Measurements from ENCODE around the gene NELL1. TPM values are rescaled to one million over a fixed set of nuclear protein-coding genes. Genes with fewer than 3 reads are reported as not detected.
"Not testable (repeated sequence)": the region's sequence is repeated elsewhere in the genome, so short reads cannot be mapped to it uniquely, and the experiment has no call there.

NELL1 gene
- polyA plus RNA-seq, 5 donors = 0.28 to 2.5 (median 0.54) TPM

GRCh38 chr11:21109341-21109740 is 440.0 kb downstream of the NELL1 start:
- DNase-seq = no peak

- no peak for DNase-seq
Measured at GRCh38 chr11:21110415-21110814, 441.0 kb downstream of the NELL1 start.

DNA sequence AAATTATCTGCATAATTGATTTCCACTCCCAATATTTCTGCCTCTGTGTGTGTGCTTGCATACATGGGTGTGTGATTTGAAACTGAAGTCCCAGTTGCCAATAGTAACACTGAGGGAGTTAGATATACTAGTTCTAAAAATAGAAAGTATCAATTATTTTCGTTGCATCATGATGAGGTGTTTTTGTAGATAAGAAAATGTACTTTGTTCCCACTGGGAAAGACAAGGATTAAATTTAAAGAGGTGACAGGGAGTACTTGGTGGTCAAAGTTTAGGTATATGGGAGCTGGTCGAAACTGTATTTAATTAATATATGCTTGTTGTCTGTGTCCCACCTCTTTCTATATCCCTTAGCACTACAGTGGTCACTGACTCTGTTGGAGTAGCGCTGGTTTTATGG is 444.5 kb downstream of the NELL1 start:
- no peak for DNase-seq

GRCh38 chr11:21116009-21116408 is 446.6 kb downstream of the NELL1 start:
- DNase-seq = no peak

DNA sequence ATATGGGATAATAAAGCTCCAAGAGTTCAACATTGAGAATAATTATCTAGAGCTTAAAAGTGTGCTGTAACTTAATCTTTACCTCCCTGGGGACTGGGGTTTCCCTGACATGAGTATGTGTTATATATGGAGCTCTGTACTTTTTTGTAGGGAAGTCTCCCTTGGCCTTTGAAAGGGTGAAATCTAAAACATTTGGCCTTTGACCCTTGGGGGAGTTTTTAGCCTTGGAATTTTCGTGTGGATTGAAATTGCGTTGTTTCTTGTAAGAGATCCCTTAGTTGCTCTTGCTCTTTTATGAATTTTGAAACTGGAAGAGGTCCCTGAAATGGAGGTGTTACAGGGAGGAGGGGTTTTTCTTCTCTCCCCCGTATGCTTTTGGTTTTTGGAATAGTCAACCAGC is 450.0 kb downstream of the NELL1 start:
- no peak for DNase-seq

DNA sequence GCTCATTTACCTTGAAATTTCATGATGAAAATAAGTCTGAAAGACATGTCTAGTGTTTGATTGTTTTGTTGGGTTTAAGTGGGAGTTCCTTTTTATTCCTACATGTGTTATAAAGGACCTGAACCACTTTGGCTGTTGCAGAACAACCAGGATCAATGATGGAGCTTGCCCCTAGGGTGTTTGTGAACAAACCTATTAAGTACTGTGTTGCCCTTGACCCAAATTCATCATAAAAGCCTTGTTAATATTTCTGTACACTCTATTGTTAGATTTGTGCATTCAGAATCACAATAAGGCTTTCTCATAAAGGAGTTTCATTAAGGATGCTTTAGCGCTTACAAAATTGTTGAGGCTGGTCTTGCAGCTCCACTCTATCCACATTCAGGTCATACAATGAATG is 452.6 kb downstream of the NELL1 start:
- DNase-seq = no peak

GRCh38 chr11:21122523-21122922 is 453.1 kb downstream of the NELL1 start:
- DNase-seq = no peak

GRCh38 chr11:21132146-21132720 is 462.8 kb downstream of the NELL1 start:
- DNase-seq = no peak

DNA sequence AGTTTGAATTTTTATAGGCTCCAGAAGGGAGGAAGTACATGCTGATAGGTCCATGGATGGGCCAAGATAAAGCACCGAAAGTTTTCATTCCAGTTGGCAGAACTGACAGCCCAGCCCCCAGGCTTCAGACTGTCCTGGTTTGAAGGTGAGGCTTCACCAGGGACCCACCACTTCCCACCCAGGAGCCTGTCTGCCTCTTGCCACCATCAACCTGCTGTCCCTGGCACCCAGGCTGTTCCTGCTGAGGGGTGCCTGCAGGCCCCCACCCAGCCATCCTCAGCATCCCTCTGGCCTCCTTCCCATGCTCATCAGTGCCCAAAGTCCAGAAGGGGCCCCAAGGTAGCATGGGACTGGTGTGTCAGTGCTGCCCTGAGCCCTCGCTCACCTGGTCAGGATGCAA is 463.9 kb downstream of the NELL1 start:
- no peak for DNase-seq

GRCh38 chr11:21133722-21134121 is 464.3 kb downstream of the NELL1 start:
- DNase-seq = no peak

GRCh38 chr11:21137803-21138202 is 468.4 kb downstream of the NELL1 start:
- DNase-seq = no peak

- not testable (repeated sequence) for DNase-seq
Measured at GRCh38 chr11:21141557-21141956, 472.2 kb downstream of the NELL1 start.

- no peak for DNase-seq
Measured at GRCh38 chr11:21142007-21142406, 472.6 kb downstream of the NELL1 start.

DNA sequence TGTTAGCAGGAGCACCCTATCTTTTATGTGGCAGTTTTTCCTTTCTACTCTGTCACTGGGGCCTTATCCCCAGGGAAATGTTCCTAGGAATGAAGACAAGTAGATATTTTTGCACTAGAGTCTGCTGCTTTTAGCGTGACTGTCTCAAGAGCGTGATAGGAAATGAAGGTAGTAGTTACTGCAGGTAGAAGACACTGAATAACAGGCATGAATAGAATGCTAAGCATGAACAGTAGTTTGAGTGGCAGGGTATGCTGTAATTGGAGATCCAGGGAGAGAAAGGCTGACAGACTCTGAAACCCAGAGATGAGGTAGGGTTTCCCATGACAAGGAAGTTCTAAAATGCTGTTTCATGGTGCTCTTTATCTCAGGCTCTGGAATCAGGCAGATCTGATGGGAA is 475.1 kb downstream of the NELL1 start:
- no peak for DNase-seq

- DNase-seq = no peak
Measured at GRCh38 chr11:21148376-21148775, 479.0 kb downstream of the NELL1 start.

DNA sequence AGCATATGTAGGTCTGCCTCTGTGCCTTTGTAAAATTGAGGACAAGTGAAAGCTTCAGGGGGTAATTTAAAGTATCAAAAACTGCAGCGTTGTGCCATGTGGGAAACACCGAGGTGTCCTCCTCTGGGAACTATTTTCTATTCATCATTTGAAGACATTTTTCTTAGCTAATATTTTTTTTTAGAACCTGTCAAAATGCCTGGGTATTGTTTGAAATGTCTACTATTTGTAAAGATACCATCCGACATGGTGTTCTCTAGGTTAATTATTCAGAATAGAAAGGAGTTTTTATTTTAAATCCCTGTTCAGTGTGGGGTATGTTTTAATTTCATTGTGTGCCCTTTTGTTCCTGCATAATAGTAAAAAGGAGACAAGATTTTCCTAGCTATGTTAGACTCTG is 490.8 kb downstream of the NELL1 start:
- DNase-seq = no peak

- DNase-seq = no peak
Measured at GRCh38 chr11:21169639-21170038, 500.3 kb downstream of the NELL1 start.

- DNase-seq = no peak
Measured at GRCh38 chr11:21173476-21173875, 504.1 kb downstream of the NELL1 start.

DNA sequence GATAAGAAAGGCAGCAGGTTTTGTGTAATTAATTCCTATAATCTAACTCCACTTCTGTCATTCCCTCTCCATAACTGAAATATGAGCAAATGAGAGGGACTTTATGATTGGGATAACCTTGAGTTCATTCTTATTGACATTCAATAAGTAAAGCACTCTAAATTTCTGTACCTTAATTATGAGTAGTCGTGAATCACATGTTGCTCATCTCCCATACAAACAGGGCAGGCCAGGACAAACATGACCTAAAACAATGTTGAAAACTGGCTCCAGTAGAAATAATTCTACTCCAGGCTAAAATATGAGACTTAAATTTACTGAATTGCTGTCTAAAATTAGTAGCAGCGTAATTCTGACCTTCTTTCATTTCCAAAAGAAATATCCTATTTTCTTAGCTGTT is 505.4 kb downstream of the NELL1 start:
- DNase-seq = no peak

GRCh38 chr11:21177379-21177778 is 508.0 kb downstream of the NELL1 start:
- DNase-seq = no peak

DNA sequence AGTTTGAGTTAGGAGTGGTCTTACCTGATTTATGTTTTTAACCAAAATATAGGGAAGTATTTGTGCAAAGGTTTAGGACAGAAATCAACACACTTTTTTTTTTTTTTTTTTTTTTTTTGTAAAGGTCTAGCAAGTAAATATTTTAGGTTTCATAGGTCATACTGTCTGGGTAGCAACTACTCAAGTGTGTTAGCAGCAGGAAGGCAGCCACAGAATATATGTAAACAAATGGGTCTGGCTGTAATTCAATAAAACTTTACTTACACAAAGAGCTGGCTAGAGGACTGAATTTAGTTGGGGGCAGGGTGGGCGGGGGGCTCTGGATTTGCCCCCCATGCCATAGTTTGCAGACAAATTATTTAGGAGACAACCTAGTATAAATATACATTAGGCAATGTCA is 510.4 kb downstream of the NELL1 start:
- no peak for DNase-seq

GRCh38 chr11:21180182-21180581 is 510.8 kb downstream of the NELL1 start:
- DNase-seq = no peak

DNA sequence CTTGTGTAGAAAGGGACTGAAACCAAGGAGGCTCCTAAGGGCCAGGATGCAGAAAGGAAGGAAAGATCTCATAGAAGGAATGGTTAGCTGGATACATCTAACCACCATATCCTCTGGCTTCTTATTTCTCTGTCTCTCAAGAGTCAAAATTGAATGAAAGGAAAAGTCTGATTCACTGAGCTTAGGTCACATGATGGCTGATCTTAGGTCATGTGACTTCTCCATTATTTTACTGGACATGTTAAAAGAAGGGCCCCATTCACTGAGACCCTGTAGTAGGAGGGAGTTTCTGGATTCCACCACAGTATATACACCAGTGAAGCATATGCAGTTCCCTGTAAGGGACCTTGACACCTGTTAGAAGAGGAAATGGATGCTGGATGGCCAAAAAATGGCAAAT is 516.6 kb downstream of the NELL1 start:
- DNase-seq = no peak

DNA sequence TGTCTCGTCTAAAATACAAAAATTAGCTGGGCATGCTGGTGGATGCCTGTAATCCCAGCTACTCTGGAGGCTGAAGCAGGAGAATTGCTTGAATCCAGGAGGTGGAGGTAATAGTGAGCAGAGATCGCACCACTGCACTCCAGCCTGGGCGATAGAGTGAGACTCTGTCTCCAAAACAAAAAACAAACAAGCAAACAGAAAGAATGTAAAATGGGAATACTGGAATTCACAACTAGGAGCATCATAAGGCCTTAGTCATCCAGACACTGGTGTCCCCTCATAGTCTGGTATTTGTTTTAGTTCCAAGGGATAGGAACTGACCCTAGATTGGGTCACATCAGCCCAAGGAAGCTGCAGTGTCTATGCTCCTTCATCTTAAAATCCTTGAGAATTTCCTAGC is 520.8 kb downstream of the NELL1 start:
- no peak for DNase-seq

DNA sequence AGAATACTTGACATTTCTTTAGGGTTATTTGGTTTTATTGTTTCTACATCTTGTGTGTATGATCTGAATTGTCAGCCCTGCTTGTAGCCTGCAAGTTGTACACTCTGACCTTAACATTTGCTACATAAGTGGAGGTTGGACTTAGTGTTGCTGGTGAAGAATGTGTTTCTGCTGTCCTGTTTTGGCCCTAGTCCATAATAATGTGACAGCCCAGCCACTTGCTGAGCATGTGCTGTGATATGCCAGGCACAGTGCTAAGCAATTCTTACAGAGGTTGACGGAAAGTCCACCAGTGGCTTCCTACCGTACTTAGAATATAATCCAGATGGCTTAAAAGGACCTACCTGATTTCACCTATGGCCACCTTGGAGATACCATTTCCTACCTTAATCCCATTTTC is 526.6 kb downstream of the NELL1 start:
- DNase-seq = no peak
